ENCODE measurements around the gene ZW10. TPM values are rescaled to one million over a fixed set of nuclear protein-coding genes. Genes with fewer than 3 reads are reported as not detected.

Gene ZW10
- total RNA-seq, 4 donors from 2014 or later = 17.3 to 24.3 (median 20.2) TPM

- H3K36me3 ChIP-seq = peaks cover 0 to 85% of the 10 kb centered on the region in 2 donors
- in situ Hi-C loops (cut with MboI; ENCODE audit: low sequenced_read_pairs in 4 of 4) = no loop called here
These were observed 40.7 kb upstream of the ZW10 start for GRCh38 chr11:113814181-113814580.

GRCh38 chr11:113808931-113809330, 35.4 kb upstream of the ZW10 start:
- Histone ChIP-seq H3K27ac (no peak overlapping the region), H3K27me3 (no peaks in the 10 kb centered on the region), H3K36me3 (peaks cover 0 to 96% of the 10 kb centered on the region in 2 donors), H3K4me1 (no peaks in the 10 kb centered on the region), H3K9me3 (no peaks in the 10 kb centered on the region), H3K4me3 (no peak overlapping the region)
- DNase-seq (no peak), ATAC-seq (no peak)
- in situ Hi-C loops (cut with MboI; ENCODE audit: low sequenced_read_pairs in 4 of 4) (no loop called here), intact Hi-C loops (cut with DNase I; ENCODE audit: low total_unique reads) (no loop called here)
- no peak for TF ChIP-seq POLR2A (IDR thresholded peaks at IDR 0.05)
- no peak for TF ChIP-seq CTCF (IDR thresholded peaks at IDR 0.05 in 4 of 5, conservative IDR thresholded peaks at IDR 0.05 in 1 of 5)

More at GRCh38 chr11:113814181-113814580, 40.7 kb upstream of the ZW10 start:
- no peak overlapping the region for H3K4me3 ChIP-seq
- intact Hi-C loops (cut with DNase I; ENCODE audit: low total_unique reads) = no loop called here
- no peaks in the 10 kb centered on the region for H3K4me1 ChIP-seq
- no peak overlapping the region for H3K27ac ChIP-seq
- H3K27me3 ChIP-seq = no peaks in the 10 kb centered on the region
- no peaks in the 10 kb centered on the region for H3K9me3 ChIP-seq
- no peak for DNase-seq
- no peak for TF ChIP-seq POLR2A (IDR thresholded peaks at IDR 0.05)
- no peak for TF ChIP-seq CTCF (IDR thresholded peaks at IDR 0.05 in 4 of 5, conservative IDR thresholded peaks at IDR 0.05 in 1 of 5)
- no peak for ATAC-seq

GRCh38 chr11:113806406-113806805, 32.9 kb upstream of the ZW10 start:
- H3K36me3 ChIP-seq = peaks cover 0 to 96% of the 10 kb centered on the region in 2 donors
- in situ Hi-C loops (cut with MboI; ENCODE audit: low sequenced_read_pairs in 4 of 4) = no loop called here

GRCh38 chr11:113805640-113806039, 32.1 kb upstream of the ZW10 start:
- in situ Hi-C loops (cut with MboI; ENCODE audit: low sequenced_read_pairs in 4 of 4) (no loop called here), intact Hi-C loops (cut with DNase I; ENCODE audit: low total_unique reads) (no loop called here)
- no peaks in the 10 kb centered on the region for H3K9me3 ChIP-seq

More at GRCh38 chr11:113806406-113806805, 32.9 kb upstream of the ZW10 start:
- Histone ChIP-seq H3K9me3 (no peaks in the 10 kb centered on the region), H3K27me3 (no peaks in the 10 kb centered on the region), H3K4me1 (no peaks in the 10 kb centered on the region), H3K27ac (no peak overlapping the region), H3K4me3 (no peak overlapping the region)
- TF ChIP-seq POLR2A (IDR thresholded peaks at IDR 0.05) = no peak
- no peak for TF ChIP-seq CTCF (IDR thresholded peaks at IDR 0.05 in 4 of 5, conservative IDR thresholded peaks at IDR 0.05 in 1 of 5)
- DNase-seq = no peak
- peak in 1 of 2 donors; percentile 62 for ATAC-seq
- intact Hi-C loops (cut with DNase I; ENCODE audit: low total_unique reads) = no loop called here

More at GRCh38 chr11:113805640-113806039, 32.1 kb upstream of the ZW10 start:
- Histone ChIP-seq H3K4me3 (no peak overlapping the region), H3K36me3 (peaks cover 0 to 96% of the 10 kb centered on the region in 2 donors), H3K4me1 (no peaks in the 10 kb centered on the region), H3K27me3 (no peaks in the 10 kb centered on the region), H3K27ac (no peak overlapping the region)
- no peak for DNase-seq
- no peak for TF ChIP-seq CTCF (IDR thresholded peaks at IDR 0.05 in 4 of 5, conservative IDR thresholded peaks at IDR 0.05 in 1 of 5)
- TF ChIP-seq POLR2A (IDR thresholded peaks at IDR 0.05) = no peak
- no peak for ATAC-seq
